COR-L47 (cell line): ENCODE measurements around the gene TMEM130.

Source experiments
- DNase-seq: peaks from one replicate; lab custom pipeline; 2025; lab: John Stamatoyannopoulos, UW

Gene TMEM130

DNA sequence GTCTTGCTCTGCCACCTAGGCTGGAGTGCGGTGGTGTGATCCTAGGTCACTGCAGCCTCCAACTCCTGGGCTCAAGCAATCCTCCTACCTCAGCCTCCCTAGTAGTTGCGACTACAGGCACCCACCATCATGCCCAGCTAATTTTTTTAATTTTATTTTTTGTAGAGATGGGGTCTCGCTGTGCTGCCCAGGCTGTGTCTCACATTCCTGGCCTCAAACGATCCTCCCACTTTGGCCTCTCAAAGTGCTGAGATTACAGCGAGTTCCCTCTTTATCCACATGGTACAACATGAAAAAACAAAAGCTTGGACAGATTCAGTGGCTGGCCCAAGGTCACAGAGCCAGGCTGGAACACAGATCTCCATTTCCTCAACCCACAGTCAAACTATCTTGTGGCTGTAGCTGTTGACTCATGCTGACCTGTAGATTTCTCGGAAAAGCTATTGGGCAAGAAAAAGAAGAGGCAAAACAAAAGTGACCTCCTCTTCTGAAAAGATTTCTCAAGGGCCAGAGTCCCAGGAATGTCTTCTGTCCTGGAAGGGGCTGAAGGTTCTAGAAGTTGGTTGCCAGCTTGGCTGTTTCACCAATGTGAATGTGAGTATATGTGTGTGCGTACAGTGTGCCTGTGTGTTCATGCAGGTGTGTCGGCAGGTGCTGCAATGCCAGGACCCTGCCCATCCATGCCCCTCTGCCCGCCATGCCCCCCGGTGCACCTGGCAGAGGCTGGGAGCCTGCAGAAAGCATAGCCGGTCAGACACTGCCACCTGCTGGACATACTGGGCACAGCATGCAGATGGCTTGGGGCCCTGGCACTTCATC lies 28.4 kb downstream of the TMEM130 start:
- peak; percentile 35 for DNase-seq

- DNase-seq, result no peak
Observed at GRCh38 chr7:98840722-98841121, 29.1 kb downstream of the TMEM130 start.

GRCh38 chr7:98840096-98840495 lies 29.7 kb downstream of the TMEM130 start:
- no peak for DNase-seq

DNA sequence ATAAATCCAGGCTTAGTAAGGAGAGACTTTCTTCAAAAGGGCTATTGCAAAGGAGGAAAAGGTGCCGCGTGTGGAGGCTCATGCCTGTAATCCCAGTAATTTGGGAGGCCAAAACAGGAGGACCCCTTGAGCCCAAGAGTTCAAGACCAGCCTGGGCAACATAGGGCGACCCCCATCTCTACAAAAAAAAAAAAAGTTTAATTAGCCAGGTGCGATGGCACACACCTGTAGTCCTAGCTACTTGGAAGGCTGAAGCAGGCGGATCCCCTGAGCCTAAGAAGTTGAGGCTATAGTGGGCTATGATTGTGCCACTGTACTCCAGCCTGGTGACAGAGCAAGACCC lies 32.2 kb downstream of the TMEM130 start:
- no peak for DNase-seq

DNA sequence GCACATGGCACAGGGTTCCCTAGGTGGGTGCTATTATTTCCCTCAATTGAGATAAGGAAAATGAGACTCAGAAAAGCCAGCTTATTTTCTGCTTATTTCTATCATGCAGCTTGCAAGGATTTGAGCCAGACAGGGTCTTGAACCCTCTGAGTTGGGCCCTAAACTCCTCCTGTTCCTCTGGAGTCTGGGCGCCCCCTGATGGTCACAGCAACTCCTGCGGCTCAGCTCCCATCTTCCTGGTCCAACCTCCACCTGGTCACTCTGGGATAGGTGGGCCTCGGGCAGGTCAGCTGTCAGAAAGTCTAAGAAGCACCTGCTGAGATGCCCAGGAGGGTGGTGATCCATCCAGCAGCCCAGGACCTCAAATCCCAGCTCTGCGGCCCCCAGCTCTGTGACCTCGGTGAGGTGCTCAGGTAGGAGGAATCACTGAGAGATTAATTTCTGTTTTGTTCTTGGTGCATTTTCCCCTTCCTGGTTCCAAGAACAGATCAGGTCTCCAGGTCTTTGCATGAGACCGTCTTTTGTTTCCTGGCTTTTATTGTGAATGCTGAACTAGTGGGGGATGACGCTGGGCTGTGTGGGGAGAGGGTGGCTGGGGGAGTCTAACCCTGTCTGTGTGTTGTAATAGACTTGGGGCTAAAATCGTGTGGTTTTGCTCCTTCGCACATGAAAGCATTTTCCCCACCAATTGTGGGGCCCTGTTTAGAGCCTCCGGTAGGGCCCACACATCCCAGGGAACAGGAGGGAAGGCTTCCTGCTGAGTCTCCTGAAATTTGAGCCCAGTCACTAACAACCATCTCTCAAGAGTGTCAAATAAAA lies 32.8 kb downstream of the TMEM130 start:
- DNase-seq, result peak; percentile 51

DNA sequence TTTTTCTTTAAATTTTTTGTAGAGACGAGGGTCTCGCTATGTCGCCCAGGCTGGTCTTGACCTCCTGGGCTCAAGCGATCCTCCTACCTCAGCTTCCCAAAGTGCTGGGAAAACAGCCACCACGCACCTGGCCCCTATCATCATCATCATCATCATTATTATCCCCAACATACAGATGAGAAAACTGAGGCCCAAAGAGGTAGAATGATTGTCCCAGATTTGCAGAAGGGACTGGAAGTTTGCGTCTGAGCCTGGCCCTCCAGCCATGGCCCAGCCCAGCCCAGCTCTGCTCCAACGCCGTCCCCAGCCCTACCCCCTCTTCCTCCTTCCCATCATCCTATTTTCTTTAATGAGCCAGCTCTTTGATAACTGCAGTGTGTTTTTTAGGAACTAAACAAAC lies 34.9 kb downstream of the TMEM130 start:
- no peak for DNase-seq

DNA sequence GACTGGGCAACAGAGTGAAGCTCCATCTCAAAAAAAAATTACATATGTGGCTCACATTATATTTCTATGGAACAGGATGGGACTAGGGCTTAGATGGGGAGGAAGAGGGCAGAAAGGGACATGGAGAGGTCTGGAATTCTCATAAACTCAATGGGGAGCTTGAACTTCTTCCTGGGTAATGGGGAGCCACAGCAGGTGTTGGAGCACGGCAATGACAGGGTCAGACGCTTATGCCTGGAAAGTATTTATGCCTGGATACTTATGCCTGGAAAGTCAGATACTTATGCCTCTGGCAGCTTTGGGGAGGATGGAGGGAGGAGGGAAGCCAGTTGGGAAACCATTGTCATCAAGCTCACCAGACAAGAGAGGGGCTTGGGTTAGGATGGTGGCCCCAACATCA lies 36.8 kb downstream of the TMEM130 start:
- DNase-seq, result no peak

GRCh38 chr7:98831641-98832221 lies 38.1 kb downstream of the TMEM130 start:
- DNase-seq, result no peak

- no peak for DNase-seq
Observed at GRCh38 chr7:98830972-98831548, 38.8 kb downstream of the TMEM130 start.

- no peak for DNase-seq
Observed at GRCh38 chr7:98828368-98828767, 41.4 kb downstream of the TMEM130 start.

DNA sequence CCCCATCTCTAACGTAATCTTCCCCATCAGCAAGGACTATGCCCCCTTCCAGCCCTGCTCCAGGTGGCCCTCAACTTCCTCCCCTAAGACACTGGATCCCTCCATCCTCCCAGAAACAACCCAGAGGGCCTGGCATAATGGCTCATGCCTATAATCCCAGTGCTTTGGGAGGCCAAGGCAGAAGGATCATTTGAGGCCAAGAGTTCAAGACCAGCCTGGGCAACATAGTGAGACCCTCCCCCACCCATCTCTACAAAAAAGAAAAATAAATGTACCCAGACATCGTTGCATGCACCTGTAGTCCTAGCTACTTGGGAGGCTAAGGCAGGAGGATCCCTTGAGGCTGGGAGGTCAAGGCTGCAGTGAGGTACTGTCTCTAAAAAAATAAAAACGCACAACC lies 42.6 kb downstream of the TMEM130 start:
- no peak for DNase-seq

GRCh38 chr7:98826811-98827231 lies 43.0 kb downstream of the TMEM130 start:
- DNase-seq, result peak; percentile 78

DNA sequence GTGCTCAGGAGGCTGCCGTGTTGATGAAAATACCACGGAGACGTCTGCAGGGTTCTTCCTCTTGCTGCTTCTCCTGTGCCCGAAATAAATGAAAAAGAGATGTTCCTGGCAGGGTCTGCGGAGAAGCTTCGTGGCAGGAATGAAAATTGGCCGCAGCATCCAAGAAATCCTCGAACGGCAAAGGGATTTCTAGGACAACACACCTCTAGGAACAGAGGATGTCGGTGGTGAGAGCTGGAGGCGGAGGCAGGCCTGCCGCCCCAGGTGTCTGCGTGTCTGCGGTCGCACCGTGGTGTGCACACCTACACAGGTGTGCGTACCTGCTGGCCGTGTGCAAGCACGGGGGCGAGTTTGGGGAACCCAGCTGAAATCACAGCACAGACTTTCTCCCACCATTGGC lies 43.4 kb downstream of the TMEM130 start:
- no peak for DNase-seq

DNA sequence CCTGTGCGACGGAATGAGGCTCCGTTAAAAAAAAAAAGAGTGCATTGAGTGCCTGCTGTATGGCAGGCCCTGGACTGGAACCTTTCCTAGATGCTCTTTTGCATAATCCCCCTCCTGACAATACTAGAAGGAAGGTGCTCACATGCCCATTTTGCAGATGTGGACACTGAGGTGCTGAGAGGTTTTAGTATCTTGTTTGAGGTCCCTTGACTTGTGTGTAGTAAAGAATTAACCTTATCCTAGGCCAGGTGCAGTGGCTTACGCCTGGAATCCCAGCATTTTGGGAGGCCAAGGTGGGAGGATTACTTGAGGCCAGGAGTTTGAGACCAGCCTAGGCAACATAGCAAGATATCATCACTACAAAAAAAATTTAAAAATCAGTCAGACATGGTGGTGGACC lies 46.6 kb downstream of the TMEM130 start:
- DNase-seq, result no peak

- DNase-seq, result no peak
Observed at GRCh38 chr7:98821348-98821747, 48.5 kb downstream of the TMEM130 start.

GRCh38 chr7:98816967-98817710 lies 52.7 kb downstream of the TMEM130 start:
- DNase-seq, result no peak

- DNase-seq, result no peak
Observed at GRCh38 chr7:98816241-98816640, 53.6 kb downstream of the TMEM130 start.

DNA sequence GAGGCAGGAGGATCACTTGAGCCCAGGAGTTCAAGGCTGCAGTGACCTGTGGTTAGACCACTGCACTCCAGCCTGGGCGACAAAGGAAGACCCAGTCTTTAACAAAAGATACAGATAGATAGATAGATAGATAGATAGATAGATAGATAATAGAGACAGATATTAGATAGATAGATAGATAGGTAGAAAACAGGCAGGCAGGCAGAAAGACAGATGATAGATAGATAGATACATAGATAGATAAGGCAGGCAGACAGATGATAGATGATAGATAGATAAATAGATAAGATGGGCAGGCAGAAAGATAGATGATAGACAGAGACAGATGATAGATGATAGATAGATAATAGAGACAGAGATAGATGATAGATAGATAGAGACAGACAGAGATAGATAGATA lies 54.5 kb downstream of the TMEM130 start:
- DNase-seq, result no peak

GRCh38 chr7:98811299-98811698 lies 58.5 kb downstream of the TMEM130 start:
- DNase-seq, result no peak

GRCh38 chr7:98810153-98810802 lies 59.5 kb downstream of the TMEM130 start:
- peak; percentile 93 for DNase-seq

DNA sequence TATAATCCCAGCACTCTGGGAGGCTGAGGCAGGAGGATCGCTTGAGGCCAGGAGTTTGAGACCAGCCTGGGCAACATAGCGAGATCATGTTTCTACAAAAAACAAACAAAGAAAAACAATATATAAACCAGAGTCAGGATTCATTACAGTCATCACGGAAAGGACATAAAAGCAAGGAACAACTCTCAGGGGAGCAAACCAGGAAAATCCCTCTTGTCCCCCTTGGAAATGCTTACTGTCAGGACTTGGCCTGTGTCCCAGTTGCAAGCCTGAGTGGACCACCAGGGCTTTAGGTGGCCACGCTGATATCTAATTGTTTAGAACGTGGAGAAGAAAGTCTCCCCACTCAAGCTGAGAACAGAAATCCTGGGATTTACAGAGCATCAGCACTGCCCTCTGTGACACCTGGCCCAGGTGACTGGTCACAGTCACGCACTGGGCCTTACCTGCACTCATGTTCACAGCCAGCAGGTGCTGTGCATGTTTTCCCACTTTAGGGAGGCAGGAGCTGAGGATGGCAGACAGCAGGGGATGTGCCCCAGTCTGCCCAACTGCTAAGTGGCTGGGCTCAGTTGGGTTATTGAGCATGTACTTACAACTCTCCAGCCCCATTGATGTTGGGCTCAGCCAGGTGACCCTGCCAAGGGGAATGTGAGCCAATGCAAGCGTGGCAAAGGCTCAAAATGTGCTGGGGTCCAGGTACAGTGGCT lies 60.9 kb downstream of the TMEM130 start:
- DNase-seq, result no peak
